Neural cell (in vitro differentiated cells): Measurements from ENCODE around the gene MARVELD1. TPM values are rescaled to one million over a fixed set of nuclear protein-coding genes. Genes with fewer than 3 reads are reported as not detected.
A peak's percentile ranks its signal among the peaks of the same experiment; 100 is the strongest.

ENCODE experiments used
- H2AFZ ChIP-seq: fragments of 200-600, 300-800 bp; sonication (generic), shearing (Covaris generic); 2 replicates; pipeline ENCODE4 v1.6.0; 2014; ENCODE audit warnings: low read depth, mild to moderate bottlenecking, antibody characterized with exemption, low read length, moderate library complexity
- H3F3A ChIP-seq: fragments of 200-600 bp; shearing (Covaris generic); 2 replicates; pipeline ENCODE4 v1.6.1; 2016; ENCODE audit warnings: mild to moderate bottlenecking, moderate library complexity, mixed read lengths, antibody characterized with exemption, low read length; ENCODE audit not compliant: insufficient read depth, poor library complexity, severe bottlenecking
- H3K27ac ChIP-seq: fragments of 200-600, 300-800 bp; sonication (generic), shearing (Covaris generic); 2 replicates; pipeline ENCODE4 v1.5.1; 2014; ENCODE audit warnings: mild to moderate bottlenecking, low read length, moderate library complexity
- H3K27me3 ChIP-seq: fragments of 300-800, 200-600 bp; sonication (generic), shearing (Covaris generic); 2 replicates; pipeline ENCODE4 v1.6.0; 2014; ENCODE audit warnings: mild to moderate bottlenecking, low read depth, low read length, moderate library complexity; ENCODE audit not compliant: insufficient read depth
- H3K36me3 ChIP-seq: fragments of 300-800, 200-600 bp; sonication (generic), shearing (Covaris generic); 2 replicates; pipeline ENCODE4 v1.5.1; 2014; ENCODE audit warnings: mild to moderate bottlenecking, antibody characterized with exemption, low read length, moderate library complexity; ENCODE audit not compliant: insufficient read depth
- H3K4me2 ChIP-seq: fragments of 300-800, 200-600 bp; sonication (generic), shearing (Covaris generic); 2 replicates; pipeline ENCODE4 v1.6.0; 2014; ENCODE audit warnings: mild to moderate bottlenecking, low read length
- H3K4me3 ChIP-seq: fragments of 300-800, 200-600 bp; sonication (generic), shearing (Covaris generic); 2 replicates; pipeline ENCODE4 v1.5.1; 2014; ENCODE audit warnings: mild to moderate bottlenecking, low read length, moderate library complexity
- H3K79me2 ChIP-seq: fragments of 200-600 bp; shearing (Covaris generic); replicated peaks from 2 replicates; pipeline ENCODE4 v1.6.0; 2014; ENCODE audit warnings: mild to moderate bottlenecking, low read length, moderate library complexity; ENCODE audit not compliant: insufficient read depth
- H3K9ac ChIP-seq: fragments of 300-800, 200-600 bp; sonication (generic), shearing (Covaris generic); 2 replicates; pipeline ENCODE4 v1.6.1; 2016; ENCODE audit warnings: mild to moderate bottlenecking, low read length, mixed read lengths
- H3K9me2 ChIP-seq: fragments of 200-600 bp; shearing (Covaris generic); 2 replicates; pipeline ENCODE4 v1.6.1; 2016; ENCODE audit warnings: mild to moderate bottlenecking, low read length, mixed read lengths; ENCODE audit not compliant: insufficient read depth
- H3K9me3 ChIP-seq: fragments of 200-600, 300-800 bp; sonication (generic), shearing (Covaris generic); 2 replicates; pipeline ENCODE4 v1.6.1; 2016; ENCODE audit warnings: mild to moderate bottlenecking, mixed run types, low read length, moderate library complexity, mixed read lengths
- H4K20me1 ChIP-seq: fragments of 200-600 bp; shearing (Covaris generic); 2 replicates; pipeline ENCODE4 v1.6.1; 2016; ENCODE audit warnings: mild to moderate bottlenecking, mixed run types; ENCODE audit not compliant: insufficient read depth
- EP300 ChIP-seq: fragments of 450-650 bp; conservative IDR thresholded peaks from 2 replicates; pipeline ENCODE4 v1.6.1; 2014; ENCODE audit warnings: antibody characterized with exemption, mild to moderate bottlenecking, moderate library complexity; ENCODE audit not compliant: poor library complexity, severe bottlenecking
- EZH2 ChIP-seq: fragments of 200-600, 300-800 bp; shearing (Covaris generic), sonication (generic); IDR thresholded peaks from 2 replicates; pipeline ENCODE4 v1.6.1; 2014; ENCODE audit warnings: antibody characterized with exemption, low read length, borderline replicate concordance, mild to moderate bottlenecking; ENCODE audit not compliant: insufficient read depth, poor library complexity, severe bottlenecking
- MXI1 ChIP-seq: fragments of 450-650 bp; conservative IDR thresholded peaks from 2 replicates; pipeline ENCODE4 v1.6.1; 2014; ENCODE audit warnings: antibody characterized with exemption, mild to moderate bottlenecking; ENCODE audit not compliant: poor library complexity, severe bottlenecking
- POLR2AphosphoS5 ChIP-seq: IDR thresholded peaks from 2 replicates; pipeline ENCODE4 v1.6.1; 2012
- RAD21 ChIP-seq: fragments of 450-650 bp; conservative IDR thresholded peaks from 2 replicates; pipeline ENCODE4 v1.6.1; 2014; ENCODE audit warnings: antibody characterized with exemption, mild to moderate bottlenecking, moderate library complexity
- SMC3 ChIP-seq: fragments of 450-650 bp; conservative IDR thresholded peaks from 2 replicates; pipeline ENCODE4 v1.6.1; 2014; ENCODE audit warnings: antibody characterized with exemption, mild to moderate bottlenecking, moderate library complexity; ENCODE audit not compliant: poor library complexity
- TAF1 ChIP-seq: IDR thresholded peaks from 2 replicates; pipeline ENCODE4 v1.6.1; 2012; ENCODE audit warnings: low read depth
- polyA plus RNA-seq: library from polyadenylated mRNA; depleted of rRNA; stranded (reverse); fragments of >200 nt; gene quantifications from 2 replicates; pipeline ENCODE4 v1.2.3, GENCODE V29; 2014
- TF ChIP-seq, protein P1 (sequence below): IDR thresholded peaks from 2 replicates; pipeline ENCODE4 v1.6.1; 2012; ENCODE audit warnings: borderline replicate concordance
- TF ChIP-seq, protein P2 (sequence below): fragments of 450-650 bp; IDR thresholded peaks from 2 replicates; pipeline ENCODE4 v1.5.1; 2014; ENCODE audit warnings: antibody characterized with exemption, mild to moderate bottlenecking, moderate library complexity; ENCODE audit not compliant: poor library complexity, severe bottlenecking

MARVELD1 gene
- polyA plus RNA-seq, 1 donor from 2014 or later = 2.3 TPM

DNA sequence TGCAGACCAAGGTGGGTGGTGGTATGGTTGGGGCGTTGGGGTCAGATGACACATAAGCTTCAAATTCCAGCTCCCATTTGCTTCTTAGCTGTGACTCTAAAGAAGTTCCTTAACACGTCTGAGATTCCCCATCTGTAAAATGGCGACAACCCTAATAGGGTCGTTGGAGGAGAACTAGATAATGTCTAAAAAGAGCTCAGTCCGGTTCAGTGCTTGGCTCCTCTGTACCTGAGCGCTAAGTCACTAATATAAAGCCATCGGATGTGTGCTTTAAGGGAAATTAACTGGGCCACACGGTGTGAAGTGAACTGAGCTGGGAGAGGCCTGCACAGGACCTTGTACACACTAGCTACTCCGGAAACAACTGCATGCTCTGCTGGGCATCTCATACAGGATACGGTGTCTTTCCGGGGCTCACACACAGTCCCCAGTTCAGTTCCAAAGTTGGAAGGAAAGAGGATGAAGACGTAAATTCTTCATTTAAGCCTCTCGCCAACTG, 22.9 kb downstream of the MARVELD1 start:
- H2AFZ ChIP-seq = peak overlapping the region; percentile 16
- H3K4me2 ChIP-seq = no peak overlapping the region
- H3K4me3 ChIP-seq = peak overlapping the region; percentile 97
- H3K9ac ChIP-seq = no peak overlapping the region
- peaks cover 29% of the 10 kb centered on the region for H3K79me2 ChIP-seq
- no peak overlapping the region for H3K27ac ChIP-seq
- no peaks in the 10 kb centered on the region for H3K9me3 ChIP-seq
- H3K27me3 ChIP-seq = no peaks in the 10 kb centered on the region
- H3K9me2 ChIP-seq = no peaks in the 10 kb centered on the region
- H3F3A ChIP-seq = no peaks in the 10 kb centered on the region
- H3K36me3 ChIP-seq = no peaks in the 10 kb centered on the region
- no peaks in the 10 kb centered on the region for H4K20me1 ChIP-seq
- TF ChIP-seq, protein P1, sequence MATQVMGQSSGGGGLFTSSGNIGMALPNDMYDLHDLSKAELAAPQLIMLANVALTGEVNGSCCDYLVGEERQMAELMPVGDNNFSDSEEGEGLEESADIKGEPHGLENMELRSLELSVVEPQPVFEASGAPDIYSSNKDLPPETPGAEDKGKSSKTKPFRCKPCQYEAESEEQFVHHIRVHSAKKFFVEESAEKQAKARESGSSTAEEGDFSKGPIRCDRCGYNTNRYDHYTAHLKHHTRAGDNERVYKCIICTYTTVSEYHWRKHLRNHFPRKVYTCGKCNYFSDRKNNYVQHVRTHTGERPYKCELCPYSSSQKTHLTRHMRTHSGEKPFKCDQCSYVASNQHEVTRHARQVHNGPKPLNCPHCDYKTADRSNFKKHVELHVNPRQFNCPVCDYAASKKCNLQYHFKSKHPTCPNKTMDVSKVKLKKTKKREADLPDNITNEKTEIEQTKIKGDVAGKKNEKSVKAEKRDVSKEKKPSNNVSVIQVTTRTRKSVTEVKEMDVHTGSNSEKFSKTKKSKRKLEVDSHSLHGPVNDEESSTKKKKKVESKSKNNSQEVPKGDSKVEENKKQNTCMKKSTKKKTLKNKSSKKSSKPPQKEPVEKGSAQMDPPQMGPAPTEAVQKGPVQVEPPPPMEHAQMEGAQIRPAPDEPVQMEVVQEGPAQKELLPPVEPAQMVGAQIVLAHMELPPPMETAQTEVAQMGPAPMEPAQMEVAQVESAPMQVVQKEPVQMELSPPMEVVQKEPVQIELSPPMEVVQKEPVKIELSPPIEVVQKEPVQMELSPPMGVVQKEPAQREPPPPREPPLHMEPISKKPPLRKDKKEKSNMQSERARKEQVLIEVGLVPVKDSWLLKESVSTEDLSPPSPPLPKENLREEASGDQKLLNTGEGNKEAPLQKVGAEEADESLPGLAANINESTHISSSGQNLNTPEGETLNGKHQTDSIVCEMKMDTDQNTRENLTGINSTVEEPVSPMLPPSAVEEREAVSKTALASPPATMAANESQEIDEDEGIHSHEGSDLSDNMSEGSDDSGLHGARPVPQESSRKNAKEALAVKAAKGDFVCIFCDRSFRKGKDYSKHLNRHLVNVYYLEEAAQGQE = no peak
- TF ChIP-seq EP300 (no peak), TAF1 (no peak), SMC3 (no peak), EZH2 (no peak), MXI1 (no peak)
- TF ChIP-seq, protein P2, sequence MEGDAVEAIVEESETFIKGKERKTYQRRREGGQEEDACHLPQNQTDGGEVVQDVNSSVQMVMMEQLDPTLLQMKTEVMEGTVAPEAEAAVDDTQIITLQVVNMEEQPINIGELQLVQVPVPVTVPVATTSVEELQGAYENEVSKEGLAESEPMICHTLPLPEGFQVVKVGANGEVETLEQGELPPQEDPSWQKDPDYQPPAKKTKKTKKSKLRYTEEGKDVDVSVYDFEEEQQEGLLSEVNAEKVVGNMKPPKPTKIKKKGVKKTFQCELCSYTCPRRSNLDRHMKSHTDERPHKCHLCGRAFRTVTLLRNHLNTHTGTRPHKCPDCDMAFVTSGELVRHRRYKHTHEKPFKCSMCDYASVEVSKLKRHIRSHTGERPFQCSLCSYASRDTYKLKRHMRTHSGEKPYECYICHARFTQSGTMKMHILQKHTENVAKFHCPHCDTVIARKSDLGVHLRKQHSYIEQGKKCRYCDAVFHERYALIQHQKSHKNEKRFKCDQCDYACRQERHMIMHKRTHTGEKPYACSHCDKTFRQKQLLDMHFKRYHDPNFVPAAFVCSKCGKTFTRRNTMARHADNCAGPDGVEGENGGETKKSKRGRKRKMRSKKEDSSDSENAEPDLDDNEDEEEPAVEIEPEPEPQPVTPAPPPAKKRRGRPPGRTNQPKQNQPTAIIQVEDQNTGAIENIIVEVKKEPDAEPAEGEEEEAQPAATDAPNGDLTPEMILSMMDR = no peak

DNA sequence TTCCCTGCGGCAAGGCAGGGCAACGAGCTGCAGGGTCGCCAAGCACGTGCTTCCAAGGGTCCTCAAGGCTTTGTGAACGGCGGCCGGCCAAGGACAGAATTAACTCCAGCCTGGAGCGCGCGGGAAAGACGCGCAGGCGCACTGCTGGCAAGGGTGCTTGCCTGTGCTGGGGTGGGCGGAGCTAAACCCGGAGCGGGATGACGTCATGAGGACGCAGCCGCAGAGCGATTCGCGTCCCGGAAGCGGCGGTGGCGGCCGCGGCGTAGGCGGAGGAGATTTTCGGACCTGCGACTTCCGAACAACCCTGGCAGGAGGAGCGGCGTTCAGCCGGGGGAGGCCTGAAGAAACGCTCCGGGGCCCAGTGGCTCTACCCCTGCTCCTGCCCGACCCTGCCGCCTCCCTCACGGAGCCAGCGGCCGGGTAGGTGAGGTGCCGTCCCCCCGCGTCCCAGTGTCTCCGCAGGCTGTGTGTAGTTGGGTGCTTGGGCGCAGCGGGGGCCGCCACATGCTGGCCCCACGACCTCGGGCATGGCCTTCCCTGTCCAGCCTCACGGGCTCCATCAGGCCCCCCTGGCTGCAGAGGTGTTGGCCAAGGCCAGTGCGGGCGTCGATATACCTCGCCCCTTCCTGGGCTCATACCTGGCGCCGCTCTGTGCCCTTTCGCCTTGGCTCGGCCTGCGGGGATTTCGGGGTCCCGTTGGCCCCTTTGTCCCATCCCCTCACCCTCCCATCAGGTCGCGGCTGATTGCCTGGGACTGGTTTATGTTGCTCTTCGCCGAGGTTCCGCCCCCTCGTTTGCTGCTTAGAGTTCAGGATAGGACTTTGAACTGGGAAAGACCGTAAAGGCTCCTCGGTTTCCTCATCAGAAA, 23.6 kb downstream of the MARVELD1 start, which contains the start of gene ZFYVE27:
TSS of gene ZFYVE27 (plus strand) at position 227 of the 868 bp plus-strand sequence. CDS start 1,350 bp downstream, outside the sequence.
- Histone ChIP-seq H3K4me3 (peak within 1 kb of the TSS; percentile 97), H3F3A (no peaks in the 10 kb centered on the region), H3K27me3 (no peaks in the 10 kb centered on the region), H3K9me3 (no peaks in the 10 kb centered on the region), H4K20me1 (no peaks in the 10 kb centered on the region), H3K9me2 (no peaks in the 10 kb centered on the region), H2AFZ (peak within 1 kb of the TSS; percentile 95), H3K4me2 (peak within 1 kb of the TSS; percentile 95), H3K9ac (peak within 1 kb of the TSS; percentile 92), H3K79me2 (peaks cover 29% of the 10 kb centered on the region), H3K36me3 (no peaks in the 10 kb centered on the region), H3K27ac (peak within 1 kb of the TSS; percentile 75)
- TF ChIP-seq EZH2 = no peak
- TF ChIP-seq, protein P1 = peak; percentile 82
- TF ChIP-seq TAF1 = peak; percentile 88
- no peak for TF ChIP-seq SMC3
- no peak for TF ChIP-seq EP300
- TF ChIP-seq, protein P2 = no peak
- TF ChIP-seq MXI1 = no peak
- TF ChIP-seq POLR2AphosphoS5 = peak; percentile 98
- no peak for TF ChIP-seq RAD21
